Peyer's patch (tissue), 4 donors: Measurements from ENCODE around the gene ENAH.
"Not testable (repeated sequence)": the region's sequence is repeated elsewhere in the genome, so short reads cannot be mapped to it uniquely, and the experiment has no call there.

Experiments used
- CTCF ChIP-seq, 6 experiments: fragments of 450-650 bp in 4 of 6; fragments of 200-600 bp in 2 of 6; sonication (generic) in 1 of 6; IDR thresholded peaks; one replicate each; pipeline ENCODE4 v1.5.1; 2017 to 2019; ENCODE audit warnings: antibody characterized with exemption in 6 of 6, mild to moderate bottlenecking in 3 of 6, moderate library complexity in 1 of 6
- POLR2A ChIP-seq, 2 donors: fragments of 450-650 bp; IDR thresholded peaks; one replicate each; pipeline ENCODE4 v1.5.1; 2017; ENCODE audit warnings: antibody characterized with exemption in 2 of 2, mild to moderate bottlenecking in 2 of 2, moderate library complexity in 2 of 2

- TF ChIP-seq CTCF, POLR2A (IDR thresholded peaks at IDR 0.05): not testable (repeated sequence)
Measured at GRCh38 chr1:225656259-225656655, 3.3 kb upstream of the ENAH start.
